SK-N-SH treated with all-trans-retinoic acid at 6 μM for 48 hours (cell line): ENCODE data around the gene GAREM1.

ENCODE experiments used
- ATAC-seq: fragments of 200-7000 bp; cut with Tn5 transposase; 3 replicates; pipeline ENCODE4 v1.9.1; 2020; ENCODE audit warnings: mild to moderate bottlenecking, moderate library complexity
- ARNTL ChIP-seq: fragments of 450-650 bp; formaldehyde crosslinking; IDR thresholded peaks from 2 replicates; pipeline ENCODE4 v1.5.0; 2020; ENCODE audit warnings: low read depth, mild to moderate bottlenecking, moderate library complexity, borderline replicate concordance
- CSDC2 ChIP-seq: fragments of 250-450 bp; sonication (Bioruptor Pico); IDR thresholded peaks from 2 replicates; pipeline ENCODE4 v1.5.0; 2020; ENCODE audit warnings: mild to moderate bottlenecking, moderate library complexity
- GLIS3 ChIP-seq: fragments of 250-450 bp; sonication (Bioruptor Pico); IDR thresholded peaks from 2 replicates; pipeline ENCODE4 v1.5.0; 2020; ENCODE audit warnings: mild to moderate bottlenecking, moderate library complexity
- ISL1 ChIP-seq: fragments of 250-450 bp; sonication (Bioruptor Pico); IDR thresholded peaks from 2 replicates; pipeline ENCODE4 v2.1.2; 2022; ENCODE audit warnings: mild to moderate bottlenecking, moderate library complexity
- OSR1 ChIP-seq: fragments of 250-450 bp; sonication (Bioruptor Pico); IDR thresholded peaks from 2 replicates; pipeline ENCODE4 v1.8.0; 2022; ENCODE audit warnings: moderate library complexity, mild to moderate bottlenecking, inconsistent platforms
- PPARA ChIP-seq: fragments of 250-450 bp; sonication (Bioruptor Pico); IDR thresholded peaks from 2 replicates; pipeline ENCODE4 v1.5.0; 2020; ENCODE audit warnings: mild to moderate bottlenecking, borderline replicate concordance
- RARB ChIP-seq: fragments of 250-450 bp; sonication (Bioruptor Pico); IDR thresholded peaks from 2 replicates; pipeline ENCODE4 v1.8.0; 2021; ENCODE audit warnings: mild to moderate bottlenecking, moderate library complexity
- SNAI2 ChIP-seq: fragments of 250-450 bp; sonication (Bioruptor Pico); IDR thresholded peaks from 2 replicates; pipeline ENCODE4 v1.5.0; 2020; ENCODE audit warnings: mild to moderate bottlenecking, moderate library complexity
- TCF4 ChIP-seq: fragments of 250-450 bp; sonication (Bioruptor Pico); IDR thresholded peaks from 2 replicates; pipeline ENCODE4 v1.8.0; 2021; ENCODE audit warnings: mild to moderate bottlenecking, moderate library complexity, borderline replicate concordance
- ZC3H10 ChIP-seq: fragments of 250-450 bp; sonication (Bioruptor Pico); IDR thresholded peaks from 2 replicates; pipeline ENCODE4 v1.5.1; 2021; ENCODE audit warnings: mild to moderate bottlenecking, moderate library complexity
- ZFP3 ChIP-seq: fragments of 250-450 bp; sonication (Bioruptor Pico); IDR thresholded peaks from 2 replicates; pipeline ENCODE4 v1.5.0; 2020; ENCODE audit warnings: mild to moderate bottlenecking, moderate library complexity
- ZFP30 ChIP-seq: fragments of 450-650 bp; formaldehyde crosslinking; IDR thresholded peaks from 2 replicates; pipeline ENCODE4 v1.5.0; 2022; ENCODE audit warnings: mild to moderate bottlenecking, moderate library complexity
- ZNF565 ChIP-seq: fragments of 450-650 bp; formaldehyde crosslinking; conservative IDR thresholded peaks from 2 replicates; pipeline ENCODE4 v1.5.0; 2020; ENCODE audit warnings: low read depth, mild to moderate bottlenecking, moderate library complexity
- ZNF70 ChIP-seq: fragments of 450-650 bp; formaldehyde crosslinking; IDR thresholded peaks from 2 replicates; pipeline ENCODE4 v1.5.0; 2020; ENCODE audit warnings: mild to moderate bottlenecking, moderate library complexity
- ZNF8 ChIP-seq: fragments of 450-650 bp; formaldehyde crosslinking; IDR thresholded peaks from 2 replicates; pipeline ENCODE4 v1.5.0; 2020; ENCODE audit warnings: mild to moderate bottlenecking, moderate library complexity
- TF ChIP-seq, protein P1 (sequence below): fragments of 250-450 bp; sonication (Bioruptor Pico); IDR thresholded peaks from 2 replicates; pipeline ENCODE4 v1.8.0; 2021; ENCODE audit warnings: low read depth, mild to moderate bottlenecking, moderate library complexity, borderline replicate concordance
- TF ChIP-seq, protein P2 (sequence below): fragments of 250-450 bp; sonication (Bioruptor Pico); IDR thresholded peaks from 2 replicates; pipeline ENCODE4 v1.5.0; 2020; ENCODE audit warnings: mild to moderate bottlenecking, moderate library complexity
- TF ChIP-seq, protein P3 (sequence below): fragments of 250-450 bp; sonication (Bioruptor Pico); IDR thresholded peaks from 2 replicates; pipeline ENCODE4 v1.8.0; 2020; ENCODE audit warnings: mild to moderate bottlenecking, moderate library complexity, borderline replicate concordance
- TF ChIP-seq, protein P4 (sequence below): fragments of 250-450 bp; sonication (Bioruptor Pico); IDR thresholded peaks from 2 replicates; pipeline ENCODE4 v1.5.1; 2021; ENCODE audit warnings: mild to moderate bottlenecking, moderate library complexity

The GAREM1 gene

DNA sequence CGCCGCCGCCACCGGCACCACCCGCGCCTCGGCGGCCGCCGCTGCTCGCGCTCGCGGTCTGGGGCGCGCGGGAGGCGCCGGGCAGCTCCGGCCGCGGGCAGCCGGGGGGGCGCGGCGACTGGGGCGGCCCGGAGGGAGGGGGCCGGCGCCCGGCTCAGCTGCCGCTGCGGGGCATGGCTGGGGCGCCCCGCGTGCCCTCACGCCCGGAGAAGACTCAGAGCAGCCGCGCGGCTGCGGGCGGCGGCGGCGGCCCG, 295 bp downstream of the GAREM1 start:
- TF ChIP-seq, protein P1, sequence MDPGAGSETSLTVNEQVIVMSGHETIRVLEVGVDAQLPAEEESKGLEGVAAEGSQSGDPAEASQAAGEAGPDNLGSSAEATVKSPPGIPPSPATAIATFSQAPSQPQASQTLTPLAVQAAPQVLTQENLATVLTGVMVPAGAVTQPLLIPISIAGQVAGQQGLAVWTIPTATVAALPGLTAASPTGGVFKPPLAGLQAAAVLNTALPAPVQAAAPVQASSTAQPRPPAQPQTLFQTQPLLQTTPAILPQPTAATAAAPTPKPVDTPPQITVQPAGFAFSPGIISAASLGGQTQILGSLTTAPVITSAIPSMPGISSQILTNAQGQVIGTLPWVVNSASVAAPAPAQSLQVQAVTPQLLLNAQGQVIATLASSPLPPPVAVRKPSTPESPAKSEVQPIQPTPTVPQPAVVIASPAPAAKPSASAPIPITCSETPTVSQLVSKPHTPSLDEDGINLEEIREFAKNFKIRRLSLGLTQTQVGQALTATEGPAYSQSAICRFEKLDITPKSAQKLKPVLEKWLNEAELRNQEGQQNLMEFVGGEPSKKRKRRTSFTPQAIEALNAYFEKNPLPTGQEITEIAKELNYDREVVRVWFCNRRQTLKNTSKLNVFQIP (CRISPR knock-in tag) = no peak
- TF ChIP-seq ISL1 (CRISPR knock-in tag) (no peak), OSR1 (CRISPR knock-in tag) (no peak)
- ATAC-seq = no peak

DNA sequence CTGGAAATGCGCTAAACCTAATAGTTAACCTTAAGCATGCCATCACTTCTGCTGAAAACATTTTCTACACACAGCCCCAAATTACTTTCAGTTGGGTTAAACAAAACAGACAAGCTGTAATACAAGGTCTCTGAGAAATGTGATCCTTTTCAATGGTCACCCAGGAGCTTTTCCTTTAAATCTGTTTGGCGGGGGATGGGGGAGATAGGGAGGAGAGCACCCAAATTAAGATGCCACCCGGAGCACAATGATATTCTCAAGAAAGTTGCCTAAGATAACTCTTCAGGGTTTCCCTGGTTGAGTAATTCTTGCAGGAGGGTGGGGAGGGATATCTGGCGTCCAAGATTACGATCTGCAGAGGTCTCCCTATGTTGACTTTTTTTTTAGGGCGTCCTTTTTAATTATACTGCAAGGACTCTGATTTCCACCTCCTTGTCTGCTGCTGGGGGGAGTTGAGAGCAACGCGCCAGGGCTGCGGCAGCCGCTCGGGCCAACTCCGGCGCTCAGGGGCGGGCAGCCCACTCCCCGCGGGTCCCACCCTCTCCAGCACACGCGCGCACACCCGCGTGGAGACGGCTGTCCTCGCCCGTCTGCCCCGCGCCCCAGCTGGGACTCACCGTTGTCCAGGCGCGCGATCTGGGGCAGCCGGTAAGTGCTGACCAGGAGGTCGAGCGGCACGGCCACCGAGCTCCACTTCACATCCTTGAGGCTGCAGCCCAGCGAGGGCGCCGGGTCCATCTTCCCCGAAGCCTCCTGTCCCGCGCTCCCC, 807 bp downstream of the GAREM1 start:
- TF ChIP-seq ZNF565 (CRISPR knock-in tag) (no peak), ZC3H10 (CRISPR knock-in tag) (no peak), CSDC2 (CRISPR knock-in tag) (no peak), GLIS3 (CRISPR knock-in tag) (no peak), SNAI2 (CRISPR knock-in tag) (no peak), ZFP3 (CRISPR knock-in tag) (no peak), TCF4 (CRISPR knock-in tag) (no peak), ZFP30 (CRISPR knock-in tag) (no peak)
- peak; percentile 27 for ATAC-seq

DNA sequence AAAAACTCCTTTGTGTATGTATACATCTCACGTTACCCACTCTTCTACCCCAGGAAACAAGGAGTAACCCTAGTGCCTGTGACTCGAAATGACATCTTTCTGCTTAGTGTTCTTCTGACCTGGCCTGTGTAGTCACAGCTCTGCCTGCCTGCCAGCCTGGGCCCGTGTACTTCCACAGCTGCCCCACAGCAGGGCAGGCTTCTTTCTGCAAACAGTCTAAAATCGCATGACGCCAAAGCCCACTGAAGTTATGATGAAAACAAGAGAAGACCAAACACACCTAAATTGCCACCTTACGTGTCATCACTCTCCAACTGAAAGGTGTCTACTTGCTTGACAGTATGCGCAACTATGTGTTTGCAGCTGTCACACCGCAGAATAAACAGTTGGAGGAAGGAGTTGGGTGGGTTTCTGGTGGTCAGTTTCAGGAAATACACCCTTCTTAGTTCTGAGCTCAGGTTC, 1.5 kb downstream of the GAREM1 start:
- TF ChIP-seq, protein P2, sequence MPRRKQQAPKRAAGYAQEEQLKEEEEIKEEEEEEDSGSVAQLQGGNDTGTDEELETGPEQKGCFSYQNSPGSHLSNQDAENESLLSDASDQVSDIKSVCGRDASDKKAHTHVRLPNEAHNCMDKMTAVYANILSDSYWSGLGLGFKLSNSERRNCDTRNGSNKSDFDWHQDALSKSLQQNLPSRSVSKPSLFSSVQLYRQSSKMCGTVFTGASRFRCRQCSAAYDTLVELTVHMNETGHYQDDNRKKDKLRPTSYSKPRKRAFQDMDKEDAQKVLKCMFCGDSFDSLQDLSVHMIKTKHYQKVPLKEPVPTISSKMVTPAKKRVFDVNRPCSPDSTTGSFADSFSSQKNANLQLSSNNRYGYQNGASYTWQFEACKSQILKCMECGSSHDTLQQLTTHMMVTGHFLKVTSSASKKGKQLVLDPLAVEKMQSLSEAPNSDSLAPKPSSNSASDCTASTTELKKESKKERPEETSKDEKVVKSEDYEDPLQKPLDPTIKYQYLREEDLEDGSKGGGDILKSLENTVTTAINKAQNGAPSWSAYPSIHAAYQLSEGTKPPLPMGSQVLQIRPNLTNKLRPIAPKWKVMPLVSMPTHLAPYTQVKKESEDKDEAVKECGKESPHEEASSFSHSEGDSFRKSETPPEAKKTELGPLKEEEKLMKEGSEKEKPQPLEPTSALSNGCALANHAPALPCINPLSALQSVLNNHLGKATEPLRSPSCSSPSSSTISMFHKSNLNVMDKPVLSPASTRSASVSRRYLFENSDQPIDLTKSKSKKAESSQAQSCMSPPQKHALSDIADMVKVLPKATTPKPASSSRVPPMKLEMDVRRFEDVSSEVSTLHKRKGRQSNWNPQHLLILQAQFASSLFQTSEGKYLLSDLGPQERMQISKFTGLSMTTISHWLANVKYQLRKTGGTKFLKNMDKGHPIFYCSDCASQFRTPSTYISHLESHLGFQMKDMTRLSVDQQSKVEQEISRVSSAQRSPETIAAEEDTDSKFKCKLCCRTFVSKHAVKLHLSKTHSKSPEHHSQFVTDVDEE = no peak
- TF ChIP-seq, protein P3, sequence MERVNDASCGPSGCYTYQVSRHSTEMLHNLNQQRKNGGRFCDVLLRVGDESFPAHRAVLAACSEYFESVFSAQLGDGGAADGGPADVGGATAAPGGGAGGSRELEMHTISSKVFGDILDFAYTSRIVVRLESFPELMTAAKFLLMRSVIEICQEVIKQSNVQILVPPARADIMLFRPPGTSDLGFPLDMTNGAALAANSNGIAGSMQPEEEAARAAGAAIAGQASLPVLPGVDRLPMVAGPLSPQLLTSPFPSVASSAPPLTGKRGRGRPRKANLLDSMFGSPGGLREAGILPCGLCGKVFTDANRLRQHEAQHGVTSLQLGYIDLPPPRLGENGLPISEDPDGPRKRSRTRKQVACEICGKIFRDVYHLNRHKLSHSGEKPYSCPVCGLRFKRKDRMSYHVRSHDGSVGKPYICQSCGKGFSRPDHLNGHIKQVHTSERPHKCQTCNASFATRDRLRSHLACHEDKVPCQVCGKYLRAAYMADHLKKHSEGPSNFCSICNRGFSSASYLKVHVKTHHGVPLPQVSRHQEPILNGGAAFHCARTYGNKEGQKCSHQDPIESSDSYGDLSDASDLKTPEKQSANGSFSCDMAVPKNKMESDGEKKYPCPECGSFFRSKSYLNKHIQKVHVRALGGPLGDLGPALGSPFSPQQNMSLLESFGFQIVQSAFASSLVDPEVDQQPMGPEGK (CRISPR knock-in tag) = no peak
- TF ChIP-seq ZNF8 (CRISPR knock-in tag) (0 out of 2 replicates have a peak, but pooled peaks have one; percentile 26), ARNTL (CRISPR knock-in tag) (no peak), ZNF70 (no peak), PPARA (CRISPR knock-in tag) (no peak), ZFP30 (CRISPR knock-in tag) (no peak)
- TF ChIP-seq, protein P4, sequence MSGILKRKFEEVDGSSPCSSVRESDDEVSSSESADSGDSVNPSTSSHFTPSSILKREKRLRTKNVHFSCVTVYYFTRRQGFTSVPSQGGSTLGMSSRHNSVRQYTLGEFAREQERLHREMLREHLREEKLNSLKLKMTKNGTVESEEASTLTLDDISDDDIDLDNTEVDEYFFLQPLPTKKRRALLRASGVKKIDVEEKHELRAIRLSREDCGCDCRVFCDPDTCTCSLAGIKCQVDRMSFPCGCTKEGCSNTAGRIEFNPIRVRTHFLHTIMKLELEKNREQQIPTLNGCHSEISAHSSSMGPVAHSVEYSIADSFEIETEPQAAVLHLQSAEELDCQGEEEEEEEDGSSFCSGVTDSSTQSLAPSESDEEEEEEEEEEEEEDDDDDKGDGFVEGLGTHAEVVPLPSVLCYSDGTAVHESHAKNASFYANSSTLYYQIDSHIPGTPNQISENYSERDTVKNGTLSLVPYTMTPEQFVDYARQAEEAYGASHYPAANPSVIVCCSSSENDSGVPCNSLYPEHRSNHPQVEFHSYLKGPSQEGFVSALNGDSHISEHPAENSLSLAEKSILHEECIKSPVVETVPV = no peak
- ATAC-seq = peak; percentile 68

DNA sequence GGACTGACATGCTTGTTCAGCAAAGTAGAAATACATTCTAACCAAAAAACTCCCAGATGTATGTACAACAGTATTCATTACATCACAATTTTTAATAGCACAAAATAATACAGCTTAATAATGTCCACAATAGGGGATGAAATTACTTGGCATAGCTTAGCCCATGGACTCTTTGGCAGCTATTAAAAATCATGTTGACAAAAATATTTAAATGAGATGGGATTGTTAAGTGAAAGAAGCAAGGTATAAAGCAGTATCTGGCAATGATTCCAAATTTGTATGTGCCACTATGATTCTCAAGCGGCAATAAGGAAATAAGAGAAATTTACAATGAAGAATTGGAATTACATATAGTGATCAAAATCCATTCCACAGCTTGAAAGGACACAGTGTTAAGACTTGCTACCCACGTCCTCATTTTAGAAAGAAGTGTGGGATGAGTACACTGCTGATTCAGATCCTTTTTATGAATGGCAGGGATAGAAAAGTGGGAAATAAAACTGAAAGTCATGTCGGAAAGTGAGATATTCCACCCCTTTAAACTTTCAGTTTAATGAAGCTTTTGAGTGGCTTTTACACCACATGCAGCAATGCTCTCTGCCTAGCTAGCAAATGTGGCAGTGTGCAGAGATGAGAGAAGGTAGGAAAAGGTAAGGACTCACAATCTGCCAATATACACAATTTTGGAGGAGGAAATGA, 2.4 kb downstream of the GAREM1 start:
- TF ChIP-seq RARB (CRISPR knock-in tag) = no peak
- no peak for ATAC-seq
